Cardiac muscle cell (in vitro differentiated cells and primary cell): ENCODE data around the gene CHRM5. TPM values are rescaled to one million over a fixed set of nuclear protein-coding genes. Genes with fewer than 3 reads are reported as not detected.

Experiments used
- DNase-seq, 2 donors: peaks; one replicate each; pipeline versions ENCODE4 v3.0.0 to v3.0.0-alpha.2; 2010 to 2017; ENCODE audit warnings: low read depth in 1 of 2, low spot score in 1 of 2
- H3K27ac ChIP-seq: fragments of 200-600 bp; sonication (generic); 2 replicates; pipeline ENCODE4 v1.5.1; 2016
- H3K27me3 ChIP-seq: fragments of 200-600 bp; sonication (generic); 2 replicates; pipeline ENCODE4 v1.6.0; 2016; ENCODE audit warnings: control low read depth
- H3K36me3 ChIP-seq: fragments of 200-600 bp; sonication (generic); 2 replicates; pipeline ENCODE4 v1.5.1; 2016; ENCODE audit warnings: control low read depth
- H3K4me1 ChIP-seq: fragments of 200-600 bp; sonication (generic); 2 replicates; pipeline ENCODE4 v1.8.1; 2017; ENCODE audit warnings: low read depth, mild to moderate bottlenecking, mixed run types
- H3K4me3 ChIP-seq: fragments of 200-600 bp; sonication (generic); 2 replicates; pipeline ENCODE4 v1.5.1; 2016; ENCODE audit warnings: mild to moderate bottlenecking
- H3K9me3 ChIP-seq: fragments of 200-600 bp; sonication (generic); 2 replicates; pipeline ENCODE4 v1.5.1; 2017; ENCODE audit warnings: low read depth, mild to moderate bottlenecking, control low read depth
- polyA plus RNA-seq: library from polyadenylated mRNA; unstranded; fragments of >200 nt; fragmentation: Nextera tagmentation; extraction: Ambion mirVana; gene quantifications from 2 replicates; pipeline ENCODE4 v1.2.1, GENCODE V29; 2016
- total RNA-seq: library from RNA; depleted of rRNA; stranded (reverse); fragments of >200 nt; gene quantifications from 2 replicates; pipeline ENCODE4 v1.2.3, GENCODE V29; 2016
- TF ChIP-seq, protein P1 (sequence below): IDR thresholded peaks from 2 replicates; pipeline ENCODE4 v1.5.1; 2012; ENCODE audit warnings: low read depth, mild to moderate bottlenecking, low read length

Gene CHRM5
- total and polyA plus RNA-seq, 2 experiments from 2014 or later, result not detected

DNA sequence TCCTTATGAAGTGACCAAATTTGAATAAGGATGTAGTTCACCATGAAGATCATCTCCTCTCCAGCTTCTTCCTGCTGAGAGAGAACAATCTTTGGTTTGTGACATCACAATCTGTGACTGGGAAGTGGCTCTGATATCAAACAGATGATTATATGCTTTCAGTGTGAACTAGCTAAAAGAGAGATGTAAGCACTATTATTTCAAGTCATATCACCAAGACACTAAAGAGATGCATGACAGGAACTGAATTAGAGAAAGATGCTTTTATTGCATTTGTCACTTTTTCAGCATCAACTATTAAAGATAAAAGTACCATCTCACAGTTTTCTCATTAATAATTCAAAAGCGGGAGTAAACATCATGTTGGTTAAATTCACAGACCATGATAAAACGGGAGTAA lies 3.5 kb downstream of the CHRM5 start:
- no peak overlapping the region for H3K4me3 ChIP-seq
- H3K9me3 ChIP-seq, result no peaks in the 10 kb centered on the region
- no peaks in the 10 kb centered on the region for H3K27me3 ChIP-seq
- H3K36me3 ChIP-seq, result no peaks in the 10 kb centered on the region
- no peak for DNase-seq
- TF ChIP-seq, protein P1, sequence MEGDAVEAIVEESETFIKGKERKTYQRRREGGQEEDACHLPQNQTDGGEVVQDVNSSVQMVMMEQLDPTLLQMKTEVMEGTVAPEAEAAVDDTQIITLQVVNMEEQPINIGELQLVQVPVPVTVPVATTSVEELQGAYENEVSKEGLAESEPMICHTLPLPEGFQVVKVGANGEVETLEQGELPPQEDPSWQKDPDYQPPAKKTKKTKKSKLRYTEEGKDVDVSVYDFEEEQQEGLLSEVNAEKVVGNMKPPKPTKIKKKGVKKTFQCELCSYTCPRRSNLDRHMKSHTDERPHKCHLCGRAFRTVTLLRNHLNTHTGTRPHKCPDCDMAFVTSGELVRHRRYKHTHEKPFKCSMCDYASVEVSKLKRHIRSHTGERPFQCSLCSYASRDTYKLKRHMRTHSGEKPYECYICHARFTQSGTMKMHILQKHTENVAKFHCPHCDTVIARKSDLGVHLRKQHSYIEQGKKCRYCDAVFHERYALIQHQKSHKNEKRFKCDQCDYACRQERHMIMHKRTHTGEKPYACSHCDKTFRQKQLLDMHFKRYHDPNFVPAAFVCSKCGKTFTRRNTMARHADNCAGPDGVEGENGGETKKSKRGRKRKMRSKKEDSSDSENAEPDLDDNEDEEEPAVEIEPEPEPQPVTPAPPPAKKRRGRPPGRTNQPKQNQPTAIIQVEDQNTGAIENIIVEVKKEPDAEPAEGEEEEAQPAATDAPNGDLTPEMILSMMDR, result no peak
- peaks cover 6% of the 10 kb centered on the region for H3K4me1 ChIP-seq
- H3K27ac ChIP-seq, result no peak overlapping the region

DNA sequence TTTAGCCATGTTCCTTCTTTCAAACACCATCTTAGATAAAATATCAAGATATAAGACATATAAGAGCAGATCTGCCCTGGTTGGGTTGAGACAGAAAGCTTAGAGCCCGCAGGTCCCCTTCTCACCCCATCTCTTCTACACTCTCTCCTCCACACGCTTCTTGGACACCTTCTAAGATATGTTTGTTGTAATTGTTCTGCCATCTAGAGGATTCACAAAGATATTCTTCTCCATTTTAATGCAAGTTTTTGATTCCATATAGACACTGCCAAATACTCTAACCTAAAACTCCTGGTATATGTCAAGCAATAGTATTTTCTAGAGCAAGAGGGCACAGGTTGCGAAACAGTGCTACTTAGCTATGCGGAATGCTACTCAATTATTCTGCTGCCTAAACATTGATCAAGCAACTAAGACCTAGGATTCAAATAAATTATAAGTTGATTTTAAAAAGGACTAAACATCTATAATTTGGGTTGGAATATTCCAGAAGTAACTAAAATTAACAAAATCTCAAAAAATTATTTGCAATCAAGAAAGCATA lies 6.8 kb downstream of the CHRM5 start:
- DNase-seq, result peak in 1 of 2 donors; percentile 23
- TF ChIP-seq, protein P1, result no peak
- no peaks in the 10 kb centered on the region for H3K9me3 ChIP-seq
- no peak overlapping the region for H3K27ac ChIP-seq
- no peaks in the 10 kb centered on the region for H3K4me1 ChIP-seq
- no peak overlapping the region for H3K4me3 ChIP-seq
- H3K36me3 ChIP-seq, result no peaks in the 10 kb centered on the region
- H3K27me3 ChIP-seq, result no peaks in the 10 kb centered on the region

DNA sequence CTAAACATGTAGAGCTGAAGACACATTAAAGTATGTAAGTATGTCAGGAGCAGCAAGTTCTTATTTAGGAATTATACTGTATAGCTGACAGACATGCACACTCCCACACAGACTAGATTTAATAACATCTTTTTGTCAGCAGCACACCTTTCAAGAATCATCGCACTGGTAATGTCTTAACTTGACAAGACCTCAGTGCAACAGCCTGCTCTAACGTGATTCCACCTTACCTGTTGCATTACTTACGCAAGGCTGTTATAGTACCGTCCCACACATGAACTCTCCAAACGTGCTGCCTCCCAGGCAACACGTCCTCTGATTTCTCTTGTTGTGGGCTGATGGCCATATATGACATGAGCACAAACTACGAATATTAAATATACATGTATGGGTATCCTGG lies 11.9 kb downstream of the CHRM5 start:
- no peaks in the 10 kb centered on the region for H3K36me3 ChIP-seq
- H3K27ac ChIP-seq, result no peak overlapping the region
- DNase-seq, result no peak
- H3K4me3 ChIP-seq, result no peak overlapping the region
- no peaks in the 10 kb centered on the region for H3K4me1 ChIP-seq
- TF ChIP-seq, protein P1, result no peak
- no peaks in the 10 kb centered on the region for H3K9me3 ChIP-seq
- no peaks in the 10 kb centered on the region for H3K27me3 ChIP-seq

DNA sequence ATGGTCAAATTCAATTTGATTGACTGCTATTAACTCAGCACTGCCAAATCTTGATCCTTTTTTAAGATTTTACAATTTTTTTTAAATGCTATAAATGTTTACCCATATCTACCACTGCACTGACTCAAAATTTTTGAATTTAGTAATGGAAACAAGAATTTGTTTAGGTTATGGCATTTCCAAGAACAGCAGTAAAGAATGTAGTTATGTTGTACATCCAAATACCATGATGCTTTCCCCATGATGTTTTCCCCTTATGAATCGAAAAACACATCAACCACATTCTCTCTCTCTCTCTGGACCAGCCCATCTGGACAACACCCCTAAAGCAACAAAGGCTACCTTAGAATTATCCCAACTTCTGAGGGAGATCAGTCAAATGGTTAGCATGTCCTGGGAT lies 14.2 kb downstream of the CHRM5 start:
- H3K36me3 ChIP-seq, result no peaks in the 10 kb centered on the region
- H3K4me1 ChIP-seq, result no peaks in the 10 kb centered on the region
- H3K27ac ChIP-seq, result no peak overlapping the region
- DNase-seq, result no peak
- no peaks in the 10 kb centered on the region for H3K9me3 ChIP-seq
- TF ChIP-seq, protein P1, result no peak
- no peak overlapping the region for H3K4me3 ChIP-seq
- no peaks in the 10 kb centered on the region for H3K27me3 ChIP-seq

DNA sequence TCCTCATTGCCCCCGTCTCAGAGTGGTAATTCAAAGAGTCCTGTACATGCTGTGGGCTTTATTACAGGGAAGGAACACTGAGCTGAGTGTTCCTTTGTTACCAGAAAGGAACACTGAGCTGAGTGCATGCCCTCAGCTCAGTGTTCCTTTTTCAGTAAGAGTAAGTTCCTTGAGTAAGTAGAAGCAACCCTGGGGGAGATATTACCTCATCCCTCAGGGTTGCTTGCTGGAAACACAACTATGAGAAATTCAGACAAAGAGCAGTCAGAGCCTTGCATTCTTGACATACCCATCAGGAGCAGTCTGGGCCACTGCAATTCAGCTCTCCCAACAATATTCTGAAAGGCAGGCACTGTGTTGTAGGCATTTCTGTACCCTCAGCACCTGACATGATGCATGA lies 17.0 kb downstream of the CHRM5 start:
- Histone ChIP-seq H3K4me3 (no peak overlapping the region), H3K4me1 (no peaks in the 10 kb centered on the region), H3K36me3 (no peaks in the 10 kb centered on the region), H3K27ac (no peak overlapping the region), H3K27me3 (no peaks in the 10 kb centered on the region), H3K9me3 (no peaks in the 10 kb centered on the region)
- DNase-seq, result peak; percentile 18 to 90
- TF ChIP-seq, protein P1, result no peak

DNA sequence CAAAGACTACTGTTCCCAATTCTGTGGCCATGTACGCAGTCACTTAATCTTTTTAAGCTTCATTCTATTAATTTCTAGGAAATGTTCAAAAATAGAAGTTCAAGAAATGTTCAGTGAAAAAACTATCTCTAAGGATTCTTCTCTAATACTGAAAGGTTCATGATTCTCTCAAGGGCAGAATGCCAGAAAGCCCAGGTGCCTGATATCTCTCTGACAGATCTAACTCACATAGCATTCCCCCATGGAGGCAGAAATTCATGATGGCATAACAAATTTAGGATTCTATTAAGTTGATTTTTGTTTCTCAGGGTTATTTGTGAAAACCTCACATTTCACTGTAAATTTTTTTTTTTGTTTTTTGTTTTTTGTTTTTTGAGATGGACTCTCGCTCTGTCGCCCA lies 17.5 kb downstream of the CHRM5 start:
- Histone ChIP-seq H3K27ac (no peak overlapping the region), H3K36me3 (no peaks in the 10 kb centered on the region)

More for the DNA sequence above, 17.5 kb downstream of the CHRM5 start:
- H3K9me3 ChIP-seq, result no peaks in the 10 kb centered on the region
- H3K27me3 ChIP-seq, result no peaks in the 10 kb centered on the region
- TF ChIP-seq, protein P1, result no peak
- no peaks in the 10 kb centered on the region for H3K4me1 ChIP-seq
- no peak overlapping the region for H3K4me3 ChIP-seq
- no peak for DNase-seq
